GM21515 (cell line): Measurements from ENCODE around the gene CMC4.

Source experiments
- ATAC-seq: cut with Tn5 transposase; IDR thresholded peaks from one replicate; pipeline ENCODE4 v1.9.1; 2021; ENCODE audit not compliant: unreplicated experiment

Gene CMC4, protein sequence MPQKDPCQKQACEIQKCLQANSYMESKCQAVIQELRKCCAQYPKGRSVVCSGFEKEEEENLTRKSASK

DNA sequence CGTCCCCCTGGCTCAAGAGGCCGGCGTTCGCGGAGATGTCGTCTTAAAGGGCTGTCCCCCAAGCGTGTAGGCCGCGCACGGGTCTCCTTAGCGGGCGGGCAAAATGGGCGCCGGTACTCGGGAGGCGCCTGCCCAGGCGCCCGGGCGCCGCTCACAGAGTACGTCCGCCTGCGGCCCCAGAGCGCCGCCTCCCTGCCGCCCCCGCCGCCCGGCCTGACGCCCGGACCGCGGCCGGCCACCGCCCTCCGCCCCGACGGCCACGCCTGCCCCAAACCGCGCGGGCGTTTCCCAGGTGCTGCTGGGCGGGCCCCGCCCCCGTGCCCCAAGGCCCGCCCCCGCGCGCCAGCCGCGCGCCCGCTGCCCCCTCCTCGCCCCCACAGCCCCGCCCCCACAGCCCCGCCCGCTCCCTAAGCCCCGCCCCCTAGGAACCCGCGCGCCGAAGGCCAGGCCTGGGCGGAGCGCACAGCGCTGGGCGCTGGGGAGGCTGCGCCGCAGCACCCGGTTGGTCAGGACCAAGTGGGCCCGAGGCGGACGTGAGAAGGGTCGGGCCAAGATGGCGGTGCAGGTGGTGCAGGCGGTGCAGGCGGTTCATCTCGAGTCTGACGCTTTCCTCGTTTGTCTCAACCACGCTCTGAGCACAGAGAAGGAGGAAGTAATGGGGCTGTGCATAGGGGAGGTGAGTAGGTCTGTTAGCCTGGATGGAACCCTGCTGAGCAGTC is at the start of gene CMC4, which contains the start of the genes BRCC3 and MTCP1:
Gene CMC4, minus strand, starts transcription at position 162 of the 719 bp plus-strand sequence. CDS start 7,113 bp downstream, outside the sequence.
Gene BRCC3, plus strand, starts transcription at position 534 of the 719 bp plus-strand sequence. Its CDS starts 20 bp downstream, at position 554.
Gene MTCP1, minus strand, starts transcription at position 162 of the 719 bp plus-strand sequence. CDS start 5,126 bp downstream, outside the sequence.
- ATAC-seq = peak; percentile 87

DNA sequence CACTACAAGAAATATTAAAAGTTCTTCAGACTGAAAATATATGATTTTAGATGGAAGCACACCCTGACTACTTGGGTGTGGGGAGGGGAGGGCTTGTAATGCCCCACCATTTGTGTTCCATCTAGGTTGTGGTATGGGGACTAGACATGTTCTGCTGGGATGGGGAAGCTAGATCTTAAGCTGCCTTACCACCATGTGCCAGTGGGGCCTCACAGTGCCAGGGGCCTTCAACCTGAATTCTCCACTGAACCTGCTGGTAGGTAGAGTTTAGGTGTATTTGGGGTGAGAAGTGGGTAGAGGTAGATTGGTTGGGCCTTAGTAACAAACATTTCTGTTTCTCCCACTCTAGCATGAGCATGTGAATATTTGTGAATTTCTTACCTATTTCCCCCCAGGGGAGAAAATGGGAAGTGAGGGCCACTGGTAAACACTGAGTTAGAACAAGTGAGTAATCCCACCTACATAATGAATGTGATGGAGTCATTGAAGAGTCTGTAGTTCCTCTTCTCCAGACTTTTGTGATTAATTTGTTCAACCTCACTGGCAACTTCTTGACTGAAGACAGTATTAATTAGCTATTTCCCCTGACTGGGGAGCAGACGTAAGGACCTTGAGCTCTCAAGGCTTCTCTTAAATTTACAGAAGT is 44.4 kb upstream of the CMC4 start:
- no peak for ATAC-seq

DNA sequence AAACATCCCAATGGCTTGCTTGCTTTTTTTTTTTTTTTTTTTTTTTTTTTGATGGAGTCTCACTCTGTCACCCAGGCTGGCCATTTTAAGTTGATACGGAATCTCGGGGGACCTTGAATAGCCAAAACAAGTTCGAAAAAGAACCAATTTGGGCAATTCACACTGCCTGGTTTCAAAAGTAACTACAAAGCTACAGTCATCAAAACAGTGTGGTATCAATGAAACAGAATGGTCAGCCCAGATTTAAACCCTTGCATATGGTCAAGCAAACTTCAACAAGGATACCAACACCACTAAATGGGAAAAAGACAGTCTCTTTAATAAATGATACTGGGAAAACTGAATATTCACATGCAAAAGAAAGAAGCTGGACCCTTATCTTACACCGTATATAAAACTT is 42.2 kb upstream of the CMC4 start:
- no peak for ATAC-seq

DNA sequence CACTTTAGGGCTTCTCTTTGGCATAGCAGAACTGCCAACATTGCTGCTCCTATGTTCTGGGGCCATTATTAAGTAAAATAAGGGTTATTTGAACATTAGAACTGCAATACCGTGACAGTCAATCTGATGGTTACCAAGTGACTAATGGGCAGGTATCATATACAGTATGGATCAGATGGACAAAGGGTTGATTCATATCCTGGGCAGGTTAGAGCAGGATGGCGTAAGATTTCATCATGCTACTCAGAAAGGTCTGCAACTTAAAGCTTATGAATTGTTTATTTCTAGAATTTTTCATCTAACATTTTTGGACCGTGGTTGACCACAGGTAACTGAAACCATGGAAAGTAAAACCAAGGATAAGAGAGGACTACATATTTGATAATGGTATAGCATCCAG is 41.2 kb upstream of the CMC4 start:
- no peak for ATAC-seq

DNA sequence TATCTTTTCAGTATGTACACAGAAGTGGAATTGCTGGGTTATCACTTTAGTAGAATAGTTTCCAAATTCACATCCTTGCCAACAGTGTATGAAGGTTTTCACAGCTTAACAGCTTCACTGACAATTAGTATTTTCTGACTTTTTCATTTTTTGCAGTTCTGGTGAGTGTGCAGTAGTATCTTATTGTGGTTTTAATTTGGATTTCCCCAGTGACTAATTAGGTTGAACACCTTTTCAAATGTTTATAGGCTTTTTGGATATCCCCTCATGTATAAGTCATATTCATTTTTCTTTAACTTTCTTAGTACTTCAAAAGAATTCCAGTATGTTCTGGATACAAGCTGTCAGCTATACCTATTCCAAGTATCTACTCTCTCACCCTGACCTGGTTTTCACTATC is 37.5 kb upstream of the CMC4 start:
- ATAC-seq = no peak

DNA sequence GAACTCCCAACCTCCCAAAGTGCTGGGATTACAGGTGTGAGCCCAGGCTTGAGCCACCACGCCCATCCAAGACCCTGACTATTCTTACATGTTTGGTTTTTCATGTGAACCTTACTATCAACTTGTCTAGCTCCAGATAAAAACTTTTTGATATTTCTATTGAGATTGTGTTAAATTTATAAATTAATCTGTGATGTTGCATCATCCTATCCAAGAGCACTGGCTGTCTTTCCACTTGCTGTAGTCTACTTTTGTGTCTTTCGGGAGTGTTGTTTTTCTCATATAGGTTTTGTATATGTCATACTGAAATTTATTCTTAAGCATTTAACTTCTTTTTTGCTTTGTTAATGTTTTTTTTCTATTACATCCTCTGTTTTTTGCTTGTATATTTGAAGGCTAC is 35.0 kb upstream of the CMC4 start:
- ATAC-seq = no peak

DNA sequence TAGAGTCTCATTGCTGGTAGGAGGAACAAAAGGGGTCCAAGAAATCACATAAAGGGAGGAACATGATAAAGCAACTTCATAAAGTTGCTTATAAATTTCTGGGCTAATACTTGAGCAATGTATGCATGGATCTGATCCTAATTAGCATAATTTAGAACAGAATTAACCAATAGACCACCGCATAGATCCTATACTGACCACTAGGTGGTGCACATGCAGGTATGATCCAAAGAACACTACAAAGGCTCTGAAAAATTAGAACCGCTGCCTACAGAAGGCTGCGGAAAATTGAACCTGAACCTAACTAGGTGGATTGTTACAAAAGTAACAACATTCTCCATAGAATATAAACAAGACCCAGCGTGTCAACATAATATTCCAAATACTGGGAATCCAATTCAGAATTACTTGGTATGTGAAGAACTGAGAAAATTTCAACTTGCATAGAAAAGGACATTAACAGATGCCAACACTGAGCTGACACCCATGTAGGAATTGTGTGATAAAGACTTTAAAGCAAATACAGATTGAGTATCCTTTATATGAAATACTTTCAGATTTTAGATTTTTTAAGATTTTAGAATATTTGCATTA is 23.6 kb upstream of the CMC4 start:
- no peak for ATAC-seq

DNA sequence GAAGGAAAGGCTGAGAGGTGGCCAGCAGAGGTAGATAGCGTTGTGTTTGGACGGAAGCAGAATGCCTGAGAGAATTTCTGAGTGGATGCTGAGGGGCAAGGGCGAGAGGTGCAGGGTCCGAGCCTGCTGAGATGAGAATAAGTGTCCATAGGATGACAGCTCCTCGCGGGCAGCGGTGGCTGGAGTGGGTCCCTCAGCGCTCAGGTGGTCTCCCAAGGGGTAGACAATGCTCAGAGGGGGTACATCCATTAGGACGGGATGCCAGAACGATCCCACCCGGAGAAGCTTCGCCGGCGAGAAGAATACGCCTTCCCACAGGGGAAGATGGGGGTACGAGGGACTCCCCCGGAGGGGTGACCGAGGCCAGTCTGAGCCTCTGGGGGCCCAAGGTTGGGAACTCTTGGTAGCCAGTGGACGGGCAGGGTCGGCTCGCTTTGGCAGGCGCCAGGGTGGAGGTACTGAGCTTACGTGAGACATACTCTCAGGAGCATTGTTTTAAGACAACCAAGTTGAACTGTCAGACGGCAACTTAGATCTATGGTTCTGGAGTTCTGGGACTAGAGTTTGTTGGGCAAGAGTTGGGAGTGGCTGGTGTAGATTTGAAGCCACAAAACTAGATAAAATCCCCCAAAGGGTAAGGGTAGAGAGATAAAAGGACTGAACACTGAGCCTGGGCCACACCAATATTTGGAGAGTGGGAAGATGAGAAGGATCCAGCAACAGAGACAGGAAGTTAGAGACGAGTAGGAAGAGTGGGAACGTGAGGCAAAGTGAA is 16.2 kb upstream of the CMC4 start:
- no peak for ATAC-seq

DNA sequence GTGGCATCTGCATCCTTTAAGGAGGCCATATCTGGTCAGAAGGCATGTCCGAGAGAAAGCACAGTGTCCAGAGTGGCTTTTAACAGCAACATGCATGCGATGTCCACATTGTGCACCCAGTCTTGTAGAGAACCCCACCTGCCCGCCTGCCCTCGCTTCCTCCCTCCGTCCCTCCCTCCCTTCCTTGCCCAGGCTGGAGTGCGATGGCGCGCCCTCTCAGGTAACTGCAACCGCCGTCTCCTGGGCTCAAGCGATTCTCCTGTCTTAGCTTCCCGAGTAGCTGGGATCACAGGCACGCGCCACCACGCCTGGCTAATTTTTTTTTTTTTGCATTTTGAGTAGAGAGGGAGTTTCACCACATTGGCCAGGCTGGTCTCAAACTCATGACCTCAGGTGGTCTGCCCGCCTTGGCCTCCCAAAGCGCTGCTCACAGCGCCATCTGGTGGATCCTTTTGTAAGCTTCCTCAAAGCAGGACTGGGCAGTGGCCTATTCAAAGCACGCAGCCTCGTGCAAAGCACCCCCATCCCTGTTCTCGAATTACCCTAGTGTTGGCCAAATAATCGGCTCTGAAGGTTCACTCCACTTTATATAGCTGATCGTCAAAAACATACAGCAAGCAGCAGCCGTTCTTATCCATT is 15.4 kb upstream of the CMC4 start:
- ATAC-seq = no peak

DNA sequence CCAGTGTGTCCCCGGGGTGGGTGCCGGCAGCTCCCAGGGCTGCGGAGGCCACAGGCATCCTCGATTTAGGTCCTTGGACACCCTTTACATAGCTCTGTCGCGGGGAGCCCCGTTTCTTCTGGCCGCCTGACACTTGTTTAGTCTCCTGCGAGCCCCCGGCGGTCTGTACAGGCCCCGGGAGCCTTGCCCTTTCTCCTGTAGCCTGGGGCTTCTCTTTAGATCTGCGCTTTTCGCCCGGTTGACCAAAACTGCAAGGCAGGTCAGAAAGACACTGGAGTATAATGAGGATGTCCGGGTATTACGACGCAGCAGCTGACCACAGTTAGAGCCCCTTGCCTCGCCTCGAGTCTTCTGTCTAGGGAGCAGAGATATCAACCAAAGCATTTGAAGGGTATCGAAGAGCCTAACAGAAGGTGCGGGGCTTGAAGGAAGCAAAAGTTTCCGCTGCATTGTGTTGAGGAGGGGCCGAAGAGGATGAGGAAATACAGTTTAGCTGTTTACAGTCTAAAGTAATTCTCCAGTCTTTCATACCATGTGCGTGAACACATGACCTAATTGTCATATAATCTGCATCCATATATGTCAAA is 851 bp upstream of the CMC4 start:
- ATAC-seq = peak; percentile 8

DNA sequence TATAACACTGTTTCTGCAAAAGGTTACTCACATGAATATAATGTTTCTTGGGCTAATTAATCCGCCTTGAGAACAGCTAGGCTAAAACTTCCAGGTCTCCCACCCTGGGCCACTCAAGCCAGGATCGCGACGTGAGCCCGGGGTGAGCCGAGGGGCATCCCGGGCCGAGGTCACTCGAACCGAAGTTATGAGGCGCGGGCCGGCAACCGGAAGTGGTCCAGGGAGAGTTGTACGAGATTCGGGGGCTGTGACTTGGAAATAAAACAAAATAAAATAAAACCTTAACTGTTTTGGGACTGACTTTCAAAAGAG is 317 bp downstream of the CMC4 start:
- ATAC-seq = peak; percentile 25

DNA sequence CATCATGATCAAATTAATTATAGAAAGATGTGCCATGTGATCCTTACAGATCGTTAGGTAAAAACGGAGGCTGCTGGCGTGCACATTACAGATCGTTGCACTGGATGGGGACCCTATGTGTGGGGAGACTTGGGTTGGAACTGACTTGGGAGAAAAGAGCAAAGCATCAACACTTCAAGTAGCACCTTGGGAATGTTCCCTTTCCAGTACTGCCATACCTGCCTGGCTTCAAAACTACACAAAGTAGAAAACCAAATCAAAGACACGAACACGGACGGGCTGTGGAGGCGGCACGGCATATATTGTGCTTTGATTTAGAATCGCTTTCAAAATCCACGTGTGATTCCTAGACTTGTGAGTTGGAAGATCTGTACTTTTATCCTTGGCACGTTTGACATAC is 898 bp downstream of the CMC4 start:
- no peak for ATAC-seq

DNA sequence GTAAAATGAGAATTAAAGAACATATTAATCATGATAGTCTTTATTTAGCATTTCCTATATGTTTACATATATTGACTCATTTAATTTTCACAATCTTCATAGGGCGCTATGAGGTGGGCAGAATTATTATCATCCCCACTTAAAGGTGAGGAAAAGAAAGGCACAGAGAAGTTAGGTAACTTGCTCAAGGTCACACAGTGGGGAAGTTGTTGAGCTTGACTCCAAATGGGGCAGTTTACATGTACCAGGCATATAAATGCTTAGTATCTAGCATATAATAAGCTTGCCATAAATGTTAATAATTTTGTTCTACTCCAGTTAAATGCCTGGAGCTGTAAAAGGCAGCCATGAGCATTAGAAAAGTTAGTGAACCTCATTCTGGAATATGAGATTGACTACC is 1.5 kb downstream of the CMC4 start:
- no peak for ATAC-seq

DNA sequence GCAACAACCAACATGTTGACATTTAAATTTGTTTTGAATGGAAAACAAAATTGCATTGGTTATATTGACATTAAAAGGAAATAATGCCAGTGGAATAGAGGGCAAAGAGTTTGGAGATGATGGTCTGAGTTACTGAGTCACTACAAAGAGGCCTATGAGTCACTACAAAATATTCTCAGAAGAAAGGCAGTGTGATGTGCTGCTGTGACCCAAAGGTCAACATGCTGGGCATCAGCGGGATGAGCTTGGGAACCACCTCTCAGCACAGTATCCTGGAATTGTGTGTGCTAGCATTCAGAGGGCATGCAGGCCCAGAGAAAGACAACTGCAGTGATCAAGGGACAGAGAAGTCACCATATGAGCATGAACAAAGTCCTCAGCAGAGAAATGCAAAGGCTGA is 2.8 kb downstream of the CMC4 start:
- no peak for ATAC-seq

DNA sequence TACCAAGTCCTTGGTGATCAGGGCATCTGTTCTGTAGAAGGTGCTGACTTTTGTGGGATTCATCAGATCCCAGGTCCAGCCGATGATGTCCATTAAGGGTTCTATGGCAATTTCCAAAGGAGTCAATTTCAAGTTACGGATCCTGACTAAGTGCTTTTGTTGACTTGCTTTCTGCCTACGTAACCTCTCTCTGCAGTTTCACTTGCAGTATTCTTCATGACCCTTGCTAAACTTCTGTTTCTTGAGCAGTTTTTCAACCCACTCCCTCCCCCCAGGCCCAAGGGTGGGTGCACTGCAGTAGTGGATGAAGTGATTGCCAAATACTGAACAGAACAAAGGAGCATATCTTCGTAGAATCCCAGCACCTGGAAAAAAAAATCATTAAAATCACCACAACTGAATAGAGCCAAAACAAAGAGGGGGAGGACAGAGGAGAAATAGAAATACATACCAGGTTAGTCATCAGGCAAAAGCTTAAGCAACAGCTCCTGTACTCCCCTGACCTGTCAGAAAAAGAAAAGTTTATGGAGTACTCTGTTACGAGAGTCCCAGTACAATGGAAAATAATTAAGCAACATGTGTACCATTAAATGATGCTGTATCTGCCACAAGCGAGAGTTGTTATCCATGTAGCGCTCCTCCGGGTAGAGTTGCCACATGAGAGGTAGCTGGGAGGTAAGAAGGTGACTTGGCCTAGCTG is 5.8 kb downstream of the CMC4 start:
- no peak for ATAC-seq

DNA sequence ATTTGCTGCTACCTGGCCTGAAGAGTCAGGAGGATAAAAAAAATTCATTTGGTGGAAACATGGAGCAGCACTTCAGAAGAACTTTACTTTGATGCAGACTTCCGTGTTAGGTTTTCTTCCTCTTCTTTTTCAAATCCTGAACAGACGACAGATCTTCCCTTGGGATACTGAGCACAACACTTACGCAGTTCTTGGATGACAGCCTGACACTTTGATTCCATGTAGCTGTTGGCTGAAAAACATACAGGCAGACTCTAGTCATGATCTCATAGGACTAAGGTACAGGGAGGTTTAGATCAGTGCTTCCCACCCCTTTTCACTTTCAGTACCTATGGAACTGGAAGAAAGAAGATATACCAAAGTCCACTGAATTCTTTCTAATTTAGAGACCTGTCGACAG is 9.2 kb downstream of the CMC4 start:
- no peak for ATAC-seq

DNA sequence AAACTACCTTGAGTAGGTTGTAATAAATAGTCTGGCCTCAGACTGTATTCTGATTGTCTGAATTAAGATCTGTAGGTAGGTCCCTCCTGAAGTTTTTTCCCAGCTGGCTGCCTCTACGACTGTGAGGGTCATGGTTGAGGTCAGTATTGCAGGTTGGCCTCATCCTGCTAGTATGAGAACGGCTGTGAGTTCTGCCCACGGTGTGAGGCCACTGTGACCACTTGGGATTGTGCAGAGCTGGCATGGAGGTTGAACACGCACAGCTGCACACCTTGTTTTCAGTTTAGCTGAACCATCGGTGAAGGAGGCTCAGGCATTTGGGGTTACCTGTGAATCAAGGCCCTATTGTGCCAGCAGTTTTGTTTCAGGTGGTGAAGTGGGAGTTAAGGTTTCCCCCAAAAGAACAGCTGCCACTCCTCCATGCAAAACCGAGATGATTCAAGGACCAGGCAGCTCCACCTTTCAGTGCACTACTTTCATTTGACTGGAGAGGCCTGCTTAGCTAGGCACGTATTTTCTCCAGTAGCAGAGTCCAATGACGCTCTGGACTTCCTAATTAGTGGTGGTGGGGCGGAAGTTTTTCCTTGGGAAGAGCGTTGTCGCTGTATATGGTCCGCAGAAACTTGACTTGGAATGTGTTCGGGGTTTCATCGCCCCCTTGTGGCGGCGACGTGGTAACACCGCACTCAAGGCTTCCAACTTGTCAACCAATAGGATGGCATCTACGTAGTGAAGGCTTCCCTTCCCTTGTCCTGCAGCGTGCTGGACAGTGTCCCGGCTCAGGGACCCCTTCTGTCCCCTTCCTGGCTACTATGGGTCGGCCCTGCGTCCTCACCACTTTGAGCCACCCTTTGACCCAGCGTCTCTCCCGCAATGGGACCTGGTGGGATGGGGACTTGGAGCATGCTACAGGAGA is 13.8 kb downstream of the CMC4 start:
- ATAC-seq = peak; percentile 85

DNA sequence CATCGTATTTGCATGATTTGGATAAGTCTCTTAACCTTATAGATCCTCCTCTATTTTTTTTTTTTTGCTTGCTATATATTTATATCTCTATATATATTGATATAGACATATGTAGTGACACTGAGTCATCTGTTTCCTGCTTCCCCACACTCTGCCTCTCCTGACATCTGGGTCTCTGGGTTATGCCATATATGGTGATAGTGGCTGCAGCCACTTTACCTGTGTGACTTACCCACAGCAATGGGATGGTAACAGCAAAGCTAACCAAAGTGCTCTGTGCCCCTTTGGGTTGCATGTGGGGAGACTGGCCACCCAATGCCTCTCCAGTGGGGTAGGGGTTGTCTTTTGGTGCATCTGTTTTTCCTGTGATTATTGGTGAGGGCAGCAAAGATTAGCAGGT is 14.5 kb downstream of the CMC4 start:
- no peak for ATAC-seq

DNA sequence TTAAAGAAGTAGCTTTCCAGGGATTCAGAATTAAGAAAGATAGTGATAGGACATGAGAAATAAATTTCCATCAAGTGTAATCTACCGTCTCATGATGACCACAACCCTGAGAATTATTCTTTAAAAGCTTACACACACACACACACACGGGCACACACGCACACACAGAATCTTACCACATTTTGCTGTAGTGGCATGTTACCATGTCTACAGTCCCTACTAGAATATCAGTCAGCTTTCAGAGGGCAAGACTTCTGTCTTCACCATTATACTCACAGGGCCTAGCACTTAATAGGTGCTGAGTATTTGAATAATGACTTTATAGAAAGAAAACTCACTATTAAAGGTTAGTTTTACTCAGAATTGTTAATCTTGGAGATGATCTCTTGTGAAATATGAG is 15.4 kb downstream of the CMC4 start:
- ATAC-seq = no peak
